Panc1 (cell line): ENCODE results near the gene PLGRKT. TPM values are rescaled to one million over a fixed set of nuclear protein-coding genes. Genes with fewer than 3 reads are reported as not detected.

Source experiments
- ATAC-seq: fragments of 200-7000 bp; cut with Tn5 transposase; 2 replicates; pipeline ENCODE4 v1.9.1; 2020; ENCODE audit warnings: mild to moderate bottlenecking, moderate library complexity
- BruUV-seq: library from RNA; stranded (reverse); fragments of 400-500 nt; replicated peaks from 2 replicates; lab custom pipeline; 2021; lab: Mats Ljungman, UMichigan
- CTCF ChIA-PET: fragments of 300-600 bp; sonication (Branson Sonifier 250); formaldehyde crosslinking; loops from one replicate; lab custom pipeline; 2022; ENCODE audit warnings: antibody characterized with exemption; lab: Charles Lee
- POLR2A ChIA-PET: fragments of 300-600 bp; sonication (Branson Sonifier 250); formaldehyde crosslinking; loops from one replicate; lab custom pipeline; 2022; ENCODE audit warnings: antibody characterized with exemption; lab: Charles Lee
- DNase-seq: peaks from one replicate; pipeline ENCODE4 v3.0.0-alpha.2; 2010; ENCODE audit warnings: low read depth, low spot score
- H3K27ac ChIP-seq: 2 replicates; pipeline ENCODE4 v1.5.1; 2011; ENCODE audit warnings: mild to moderate bottlenecking, low read length, inconsistent platforms
- H3K27me3 ChIP-seq: fragments of 200-500 bp; sonication (Bioruptor generic); 2 replicates; pipeline ENCODE4 v1.6.0; 2014; ENCODE audit warnings: low read length, inconsistent platforms; ENCODE audit not compliant: control insufficient read depth, insufficient read depth
- H3K36me3 ChIP-seq: fragments of 200-500 bp; sonication (Bioruptor generic); 2 replicates; pipeline ENCODE4 v1.5.1; 2014; ENCODE audit warnings: inconsistent platforms, mild to moderate bottlenecking, low read length, moderate library complexity; ENCODE audit not compliant: control insufficient read depth, insufficient read depth
- H3K4me1 ChIP-seq: 2 replicates; pipeline ENCODE4 v1.5.1; 2011; ENCODE audit warnings: inconsistent platforms, mild to moderate bottlenecking, low read length, moderate library complexity; ENCODE audit not compliant: control insufficient read depth, insufficient read depth
- H3K4me3 ChIP-seq, 2 experiments: 2 replicates each; pipeline ENCODE4 v1.5.1; 2011 to 2012; ENCODE audit warnings: low read depth in 2 of 2, low read length in 2 of 2, mild to moderate bottlenecking in 2 of 2, inconsistent platforms in 1 of 2, moderate library complexity in 1 of 2
- H3K9me3 ChIP-seq: fragments of 200-500 bp; sonication (Bioruptor generic); 2 replicates; pipeline ENCODE4 v1.5.1; 2014; ENCODE audit warnings: low read depth, mild to moderate bottlenecking, inconsistent platforms, low read length, moderate library complexity; ENCODE audit not compliant: control insufficient read depth, insufficient read depth
- CTCF ChIP-seq: fragments of 450-650 bp; IDR thresholded peaks from 2 replicates; pipeline ENCODE4 v1.5.1; 2017; ENCODE audit warnings: mild to moderate bottlenecking
- POLR2AphosphoS5 ChIP-seq: IDR thresholded peaks from 2 replicates; pipeline ENCODE4 v1.6.1; 2012; ENCODE audit warnings: mild to moderate bottlenecking, low read depth, low read length, moderate library complexity
- REST ChIP-seq, 2 experiments: IDR thresholded peaks; 2 replicates each; pipeline ENCODE4 v1.6.1; 2011 to 2012; ENCODE audit warnings: low read depth in 2 of 2, control low read depth in 1 of 2, low read length in 1 of 2, mild to moderate bottlenecking in 1 of 2, moderate library complexity in 1 of 2; ENCODE audit not compliant: insufficient read depth in 1 of 2
- SIN3A ChIP-seq: IDR thresholded peaks from 2 replicates; pipeline ENCODE4 v1.6.1; 2012; ENCODE audit warnings: low read depth, mild to moderate bottlenecking, low read length, moderate library complexity, borderline replicate concordance; ENCODE audit not compliant: insufficient read depth
- TCF7L2 ChIP-seq: IDR thresholded peaks from 2 replicates; pipeline ENCODE4 v1.6.1; 2011; ENCODE audit warnings: mild to moderate bottlenecking, low read depth, low read length, inconsistent platforms
- in situ Hi-C: cut with HindIII; loops from 2 replicates; pipeline ENCODE4 v1.10.0; 2016; ENCODE audit warnings: low sequenced_read_pairs, low pct_unique_long_range_greater_than_20kb
- intact Hi-C: fragments of 100-400 bp; cut with micrococcal nuclease; formaldehyde crosslinking; loops from one replicate; pipeline ENCODE4 v1.10.0; 2022; ENCODE audit not compliant: unreplicated experiment
- total RNA-seq: library from RNA; stranded (reverse); gene quantifications from one replicate; pipeline ENCODE4 v1.2.1, GENCODE V29; 2021; ENCODE audit not compliant: unreplicated experiment

PLGRKT gene
- total RNA-seq, 1 experiment from 2014 or later = 9.3 TPM

GRCh38 chr9:5375091-5375490, 62.6 kb downstream of the PLGRKT start:
- no peak for TF ChIP-seq REST (IDR thresholded peaks at IDR 0.05; ENCODE audit: insufficient read depth in 1 of 2, low read depth in 2 of 2, low read length in 1 of 2)
- no peak for TF ChIP-seq POLR2AphosphoS5
- TF ChIP-seq TCF7L2 = no peak
- TF ChIP-seq CTCF = no peak
- TF ChIP-seq SIN3A = no peak
- ChIA-PET CTCF (no interaction called here), POLR2A (no interaction called here)
- BruUV-seq = no TSS peak
- intact Hi-C loops = no loop called here
- no peak for DNase-seq
- Histone ChIP-seq H3K27ac (no peak overlapping the region), H3K27me3 (no peaks in the 10 kb centered on the region), H3K4me1 (no peaks in the 10 kb centered on the region), H3K36me3 (no peaks in the 10 kb centered on the region), H3K9me3 (no peaks in the 10 kb centered on the region), H3K4me3 (no peak overlapping the region)
- in situ Hi-C loops = no loop called here
- ATAC-seq = no peak

DNA sequence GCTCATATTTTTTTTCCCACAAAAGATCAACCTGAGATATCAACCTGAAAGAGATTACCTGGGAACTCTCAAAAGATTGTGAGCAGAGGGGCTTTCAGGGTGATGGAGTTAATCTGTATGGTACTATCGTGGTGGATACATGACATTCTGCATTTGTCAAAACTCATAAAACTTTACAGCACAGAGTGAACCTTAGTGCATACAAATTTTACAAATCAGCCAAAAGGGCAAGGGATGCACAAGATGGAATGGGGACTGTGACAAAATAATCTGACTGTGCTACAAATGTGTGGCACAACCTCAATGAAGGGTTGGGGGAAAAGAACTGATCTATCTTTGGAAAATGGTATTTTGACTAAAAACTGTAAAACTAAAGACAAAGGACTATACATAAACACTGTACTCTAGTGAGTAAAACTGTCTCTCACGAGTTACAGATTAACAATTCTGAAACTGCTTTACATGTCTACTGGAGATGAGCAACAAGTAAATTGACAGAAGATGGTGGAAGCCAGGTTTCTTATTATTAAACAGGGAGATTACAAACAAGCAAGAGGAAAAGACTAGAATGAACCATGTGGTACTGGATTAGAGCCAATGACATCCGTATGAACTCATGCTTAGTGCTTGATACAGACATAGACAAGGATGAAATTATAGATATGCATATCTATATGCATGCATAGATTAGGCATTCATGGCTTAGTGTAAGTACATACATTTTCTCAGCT, 73.3 kb downstream of the PLGRKT start:
- Histone ChIP-seq H3K27ac (no peak overlapping the region), H3K36me3 (no peaks in the 10 kb centered on the region), H3K9me3 (no peaks in the 10 kb centered on the region), H3K27me3 (no peaks in the 10 kb centered on the region), H3K4me3 (no peak overlapping the region), H3K4me1 (no peaks in the 10 kb centered on the region)
- CTCF ChIA-PET = no interaction called here
- DNase-seq (no peak), ATAC-seq (no peak)
- in situ Hi-C loops = no loop called here
- TF ChIP-seq REST (IDR thresholded peaks at IDR 0.05; ENCODE audit: insufficient read depth in 1 of 2, low read depth in 2 of 2, low read length in 1 of 2) (no peak), CTCF (no peak), POLR2AphosphoS5 (no peak), TCF7L2 (no peak), SIN3A (no peak)
- intact Hi-C loops = no loop called here
- no TSS peak for BruUV-seq
- POLR2A ChIA-PET = no interaction called here
